DOHH2 (cell line): Measurements from ENCODE around the gene ERCC4.

Source experiments
- EZH2phosphoT487 ChIP-seq: fragments of 200-600 bp; sonication (generic); IDR thresholded peaks from 2 replicates; pipeline ENCODE4 v1.6.1; 2017; ENCODE audit warnings: borderline replicate concordance, mild to moderate bottlenecking, antibody characterized with exemption, low read length, moderate library complexity, mixed read lengths
- TF ChIP-seq, protein P1 (sequence below): fragments of 200-600 bp; sonication (generic); IDR thresholded peaks from one replicate; pipeline ENCODE4 v1.5.1; 2014; ENCODE audit warnings: antibody characterized with exemption, mild to moderate bottlenecking, low read depth, low read length; ENCODE audit not compliant: poor library complexity, severe bottlenecking

DNA sequence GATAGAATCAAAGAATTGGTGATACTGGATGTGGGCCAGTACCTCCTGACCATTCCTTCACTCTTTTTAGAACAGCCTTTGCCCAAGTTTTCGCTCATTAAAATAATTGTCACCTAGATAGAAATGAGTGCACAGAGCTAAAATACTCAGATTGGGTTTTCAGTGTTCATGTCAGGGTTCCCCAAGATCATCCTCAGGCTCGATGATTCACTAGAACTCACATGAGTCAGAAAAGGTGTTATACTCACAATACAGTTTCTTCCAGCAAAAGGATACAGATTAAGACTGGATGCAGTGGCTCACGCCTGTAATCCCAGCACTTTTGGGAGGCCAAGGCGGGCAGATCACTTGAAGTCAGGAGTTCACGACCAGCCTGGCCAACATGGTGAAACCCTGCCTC is 19.9 kb downstream of the ERCC4 start:
- TF ChIP-seq EZH2phosphoT487: no peak
- TF ChIP-seq, protein P1, sequence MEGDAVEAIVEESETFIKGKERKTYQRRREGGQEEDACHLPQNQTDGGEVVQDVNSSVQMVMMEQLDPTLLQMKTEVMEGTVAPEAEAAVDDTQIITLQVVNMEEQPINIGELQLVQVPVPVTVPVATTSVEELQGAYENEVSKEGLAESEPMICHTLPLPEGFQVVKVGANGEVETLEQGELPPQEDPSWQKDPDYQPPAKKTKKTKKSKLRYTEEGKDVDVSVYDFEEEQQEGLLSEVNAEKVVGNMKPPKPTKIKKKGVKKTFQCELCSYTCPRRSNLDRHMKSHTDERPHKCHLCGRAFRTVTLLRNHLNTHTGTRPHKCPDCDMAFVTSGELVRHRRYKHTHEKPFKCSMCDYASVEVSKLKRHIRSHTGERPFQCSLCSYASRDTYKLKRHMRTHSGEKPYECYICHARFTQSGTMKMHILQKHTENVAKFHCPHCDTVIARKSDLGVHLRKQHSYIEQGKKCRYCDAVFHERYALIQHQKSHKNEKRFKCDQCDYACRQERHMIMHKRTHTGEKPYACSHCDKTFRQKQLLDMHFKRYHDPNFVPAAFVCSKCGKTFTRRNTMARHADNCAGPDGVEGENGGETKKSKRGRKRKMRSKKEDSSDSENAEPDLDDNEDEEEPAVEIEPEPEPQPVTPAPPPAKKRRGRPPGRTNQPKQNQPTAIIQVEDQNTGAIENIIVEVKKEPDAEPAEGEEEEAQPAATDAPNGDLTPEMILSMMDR: no peak
